ENCODE results near the gene TRMT61A.

Gene TRMT61A

GRCh38 chr14:103547455-103547940, 18.5 kb downstream of the TRMT61A start:
- no peak overlapping the region for H3K4me2 ChIP-seq (ENCODE audit: low read length)
- H3K36me3 ChIP-seq (ENCODE audit: insufficient read depth, low read length) = no peaks in the 10 kb centered on the region
- no peak overlapping the region for H3K4me3 ChIP-seq (ENCODE audit: low read length)
- H3K9me3 ChIP-seq (replicated peaks; ENCODE audit: low read length) = no peaks in the 10 kb centered on the region
- H3K4me1 ChIP-seq (ENCODE audit: control insufficient read depth, insufficient read depth, low read length) = peaks cover 40% of the 10 kb centered on the region
- H3K9ac ChIP-seq (ENCODE audit: low read depth, low read length) = no peak overlapping the region
- H3K27me3 ChIP-seq (ENCODE audit: control insufficient read depth, insufficient read depth, low read length) = no peaks in the 10 kb centered on the region

DNA sequence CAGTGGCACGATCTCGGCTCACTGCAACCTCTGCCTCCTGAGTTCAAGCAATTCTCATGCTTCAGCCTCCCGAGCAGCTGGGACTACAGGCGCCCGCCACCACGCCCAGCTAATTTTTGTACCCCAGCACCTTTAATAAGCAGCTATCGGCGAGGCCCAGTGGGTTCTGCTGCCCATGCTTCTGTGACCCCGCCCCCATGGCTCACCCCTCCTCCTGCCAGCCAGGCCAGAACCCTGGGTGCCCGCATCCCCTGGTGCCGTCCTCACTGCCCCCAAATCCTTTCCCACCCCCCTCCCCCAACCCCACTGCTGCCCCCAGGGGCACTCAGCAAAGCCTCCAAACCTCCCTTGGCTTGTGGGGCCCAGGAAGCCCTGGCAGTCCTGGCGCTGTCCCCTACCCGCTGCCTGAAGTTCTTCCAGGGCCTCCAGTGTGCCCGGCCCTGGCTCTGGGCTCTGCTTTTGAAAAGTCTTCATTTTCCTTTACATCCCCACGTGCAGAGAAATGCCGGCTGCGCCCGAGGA, 19.0 kb downstream of the TRMT61A start:
- H3K4me2 ChIP-seq (ENCODE audit: low read length) = no peak overlapping the region
- H3K4me3 ChIP-seq (ENCODE audit: low read length) = no peak overlapping the region
- peaks cover 39% of the 10 kb centered on the region for H3K4me1 ChIP-seq (ENCODE audit: control insufficient read depth, insufficient read depth, low read length)
- H3K36me3 ChIP-seq (ENCODE audit: insufficient read depth, low read length) = peaks cover under 1% of the 10 kb centered on the region
- no peak overlapping the region for H3K9ac ChIP-seq (ENCODE audit: low read depth, low read length)
- no peaks in the 10 kb centered on the region for H3K27me3 ChIP-seq (ENCODE audit: control insufficient read depth, insufficient read depth, low read length)
- no peaks in the 10 kb centered on the region for H3K9me3 ChIP-seq (replicated peaks; ENCODE audit: low read length)

- Histone ChIP-seq H3K9me3 (replicated peaks; ENCODE audit: low read length) (no peaks in the 10 kb centered on the region), H3K4me1 (ENCODE audit: control insufficient read depth, insufficient read depth, low read length) (peaks cover 32% of the 10 kb centered on the region), H3K4me3 (ENCODE audit: low read length) (no peak overlapping the region), H3K36me3 (ENCODE audit: insufficient read depth, low read length) (peaks cover 3% of the 10 kb centered on the region), H3K27me3 (ENCODE audit: control insufficient read depth, insufficient read depth, low read length) (no peaks in the 10 kb centered on the region), H3K9ac (ENCODE audit: low read depth, low read length) (no peak overlapping the region), H3K4me2 (ENCODE audit: low read length) (no peak overlapping the region)
Measured at GRCh38 chr14:103548463-103549351, 19.7 kb downstream of the TRMT61A start.

- Histone ChIP-seq H3K4me2 (ENCODE audit: low read length) (no peak overlapping the region), H3K9me3 (replicated peaks; ENCODE audit: low read length) (no peaks in the 10 kb centered on the region), H3K4me3 (ENCODE audit: low read length) (no peak overlapping the region), H3K4me1 (ENCODE audit: control insufficient read depth, insufficient read depth, low read length) (peaks cover 27% of the 10 kb centered on the region), H3K27me3 (ENCODE audit: control insufficient read depth, insufficient read depth, low read length) (no peaks in the 10 kb centered on the region), H3K9ac (ENCODE audit: low read depth, low read length) (no peak overlapping the region), H3K36me3 (ENCODE audit: insufficient read depth, low read length) (peaks cover 3% of the 10 kb centered on the region)
Measured at GRCh38 chr14:103549361-103550311, 20.6 kb downstream of the TRMT61A start.

DNA sequence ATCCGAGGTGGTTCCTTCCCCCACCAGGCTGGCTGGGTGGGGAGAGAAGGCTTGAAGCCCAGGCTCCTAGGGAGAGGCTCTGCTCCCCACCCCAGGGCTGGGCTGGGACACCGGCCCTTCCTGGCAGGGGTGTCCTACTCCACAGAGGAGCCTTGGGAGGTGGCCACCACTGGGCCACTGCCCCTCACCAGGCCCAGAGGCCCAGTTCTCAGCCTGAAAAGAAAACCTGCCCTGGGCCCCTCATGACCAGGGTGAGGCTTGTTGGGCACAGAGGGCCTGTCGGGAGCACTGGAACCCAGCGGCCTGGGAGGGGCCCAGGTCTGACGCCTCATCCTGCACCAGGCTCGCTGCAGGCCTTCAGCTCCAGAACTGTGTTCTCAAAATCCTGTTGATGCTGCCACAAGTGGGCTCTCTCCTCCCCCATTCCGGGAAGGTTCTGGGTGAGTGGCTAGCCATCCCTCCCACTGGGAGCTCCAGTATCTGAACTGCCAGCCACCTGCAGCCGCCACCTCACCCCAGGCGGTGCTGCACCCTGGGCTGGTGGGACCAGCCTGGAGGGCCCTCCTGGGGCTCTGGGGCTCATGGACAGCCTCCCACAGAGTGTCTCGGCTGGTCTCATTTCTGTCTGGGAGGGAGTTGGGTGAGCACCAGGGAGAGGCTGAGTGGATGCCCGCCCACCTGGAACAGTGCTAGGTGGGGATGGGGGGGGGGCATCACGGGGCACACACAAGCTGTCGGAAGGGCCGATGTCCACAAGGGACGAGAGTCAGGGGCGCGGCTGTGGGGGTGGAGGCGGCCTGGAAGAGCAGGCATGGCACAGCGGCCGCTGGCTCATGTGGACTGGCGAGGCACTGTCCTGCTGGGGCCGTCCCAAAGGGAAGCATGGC, 21.7 kb downstream of the TRMT61A start:
- no peaks in the 10 kb centered on the region for H3K27me3 ChIP-seq (ENCODE audit: control insufficient read depth, insufficient read depth, low read length)
- peak overlapping the region; percentile 74 for H3K9ac ChIP-seq (ENCODE audit: low read depth, low read length)
- no peaks in the 10 kb centered on the region for H3K9me3 ChIP-seq (replicated peaks; ENCODE audit: low read length)
- peak overlapping the region; percentile 42 for H3K4me3 ChIP-seq (ENCODE audit: low read length)
- peaks cover 27% of the 10 kb centered on the region for H3K4me1 ChIP-seq (ENCODE audit: control insufficient read depth, insufficient read depth, low read length)
- H3K4me2 ChIP-seq (ENCODE audit: low read length) = peak overlapping the region; percentile 67
- H3K36me3 ChIP-seq (ENCODE audit: insufficient read depth, low read length) = peaks cover 6% of the 10 kb centered on the region

- peak overlapping the region; percentile 67 for H3K4me2 ChIP-seq (ENCODE audit: low read length)
- peaks cover 6% of the 10 kb centered on the region for H3K36me3 ChIP-seq (ENCODE audit: insufficient read depth, low read length)
- H3K9me3 ChIP-seq (replicated peaks; ENCODE audit: low read length) = no peaks in the 10 kb centered on the region
- H3K4me1 ChIP-seq (ENCODE audit: control insufficient read depth, insufficient read depth, low read length) = peaks cover 27% of the 10 kb centered on the region
- peak overlapping the region; percentile 42 for H3K4me3 ChIP-seq (ENCODE audit: low read length)
- H3K9ac ChIP-seq (ENCODE audit: low read depth, low read length) = peak overlapping the region; percentile 74
- no peaks in the 10 kb centered on the region for H3K27me3 ChIP-seq (ENCODE audit: control insufficient read depth, insufficient read depth, low read length)
Measured at GRCh38 chr14:103551338-103551762, 22.4 kb downstream of the TRMT61A start.

GRCh38 chr14:103552011-103552845, 23.2 kb downstream of the TRMT61A start:
- Histone ChIP-seq H3K27me3 (ENCODE audit: control insufficient read depth, insufficient read depth, low read length) (no peaks in the 10 kb centered on the region), H3K9me3 (replicated peaks; ENCODE audit: low read length) (no peaks in the 10 kb centered on the region), H3K9ac (ENCODE audit: low read depth, low read length) (peak overlapping the region; percentile 74), H3K4me1 (ENCODE audit: control insufficient read depth, insufficient read depth, low read length) (peaks cover 30% of the 10 kb centered on the region), H3K36me3 (ENCODE audit: insufficient read depth, low read length) (peaks cover 6% of the 10 kb centered on the region), H3K4me2 (ENCODE audit: low read length) (peak overlapping the region; percentile 67), H3K4me3 (ENCODE audit: low read length) (peak overlapping the region; percentile 42)

GRCh38 chr14:103552846-103553210, 23.8 kb downstream of the TRMT61A start:
- Histone ChIP-seq H3K27me3 (ENCODE audit: control insufficient read depth, insufficient read depth, low read length) (no peaks in the 10 kb centered on the region), H3K4me2 (ENCODE audit: low read length) (no peak overlapping the region), H3K36me3 (ENCODE audit: insufficient read depth, low read length) (peaks cover 6% of the 10 kb centered on the region), H3K4me1 (ENCODE audit: control insufficient read depth, insufficient read depth, low read length) (peaks cover 34% of the 10 kb centered on the region), H3K4me3 (ENCODE audit: low read length) (no peak overlapping the region), H3K9me3 (replicated peaks; ENCODE audit: low read length) (no peaks in the 10 kb centered on the region), H3K9ac (ENCODE audit: low read depth, low read length) (no peak overlapping the region)

GRCh38 chr14:103555559-103556337, 26.8 kb downstream of the TRMT61A start:
- Histone ChIP-seq H3K9ac (ENCODE audit: low read depth, low read length) (no peak overlapping the region), H3K9me3 (replicated peaks; ENCODE audit: low read length) (no peaks in the 10 kb centered on the region), H3K36me3 (ENCODE audit: insufficient read depth, low read length) (peaks cover 29% of the 10 kb centered on the region)

More at GRCh38 chr14:103555559-103556337, 26.8 kb downstream of the TRMT61A start:
- no peak overlapping the region for H3K4me2 ChIP-seq (ENCODE audit: low read length)
- no peaks in the 10 kb centered on the region for H3K27me3 ChIP-seq (ENCODE audit: control insufficient read depth, insufficient read depth, low read length)
- H3K4me1 ChIP-seq (ENCODE audit: control insufficient read depth, insufficient read depth, low read length) = peaks cover 55% of the 10 kb centered on the region
- no peak overlapping the region for H3K4me3 ChIP-seq (ENCODE audit: low read length)
